ENCODE measurements around the gene PLCB2.

The PLCB2 gene

GRCh38 chr15:40307421-40308211, at the start of gene PLCB2:
Gene PLCB2, minus strand, starts transcription at chr15:40307935. Its CDS starts 263 bp downstream, at chr15:40307672.
- peak; percentile 67 for DNase-seq

GRCh38 chr15:40357246-40357645, 49.5 kb upstream of the PLCB2 start:
- no peak for DNase-seq

- DNase-seq: no peak
Observed at GRCh38 chr15:40355976-40356585, 48.3 kb upstream of the PLCB2 start.

- no peak for DNase-seq
Observed at GRCh38 chr15:40354408-40355171, 46.9 kb upstream of the PLCB2 start.

DNA sequence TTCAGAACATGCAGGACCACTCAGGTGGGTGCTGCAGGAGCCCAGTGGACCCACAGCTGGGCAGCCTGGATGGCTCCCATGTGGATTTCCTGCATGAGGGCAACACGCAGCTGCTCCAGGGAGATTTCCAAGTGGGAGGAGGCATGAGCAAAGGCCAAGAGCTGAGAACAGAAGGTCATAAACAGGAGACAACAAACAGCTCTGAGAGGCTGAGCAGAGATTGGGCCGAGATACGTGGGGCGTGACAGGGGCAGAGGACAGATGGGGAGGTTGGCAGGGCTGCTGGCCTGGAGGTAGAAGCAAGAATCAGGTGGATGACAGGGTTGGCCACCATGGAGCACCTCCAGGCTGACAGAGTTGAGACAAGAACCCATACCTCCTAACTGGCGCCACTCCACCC, 46.0 kb upstream of the PLCB2 start:
- no peak for DNase-seq

DNA sequence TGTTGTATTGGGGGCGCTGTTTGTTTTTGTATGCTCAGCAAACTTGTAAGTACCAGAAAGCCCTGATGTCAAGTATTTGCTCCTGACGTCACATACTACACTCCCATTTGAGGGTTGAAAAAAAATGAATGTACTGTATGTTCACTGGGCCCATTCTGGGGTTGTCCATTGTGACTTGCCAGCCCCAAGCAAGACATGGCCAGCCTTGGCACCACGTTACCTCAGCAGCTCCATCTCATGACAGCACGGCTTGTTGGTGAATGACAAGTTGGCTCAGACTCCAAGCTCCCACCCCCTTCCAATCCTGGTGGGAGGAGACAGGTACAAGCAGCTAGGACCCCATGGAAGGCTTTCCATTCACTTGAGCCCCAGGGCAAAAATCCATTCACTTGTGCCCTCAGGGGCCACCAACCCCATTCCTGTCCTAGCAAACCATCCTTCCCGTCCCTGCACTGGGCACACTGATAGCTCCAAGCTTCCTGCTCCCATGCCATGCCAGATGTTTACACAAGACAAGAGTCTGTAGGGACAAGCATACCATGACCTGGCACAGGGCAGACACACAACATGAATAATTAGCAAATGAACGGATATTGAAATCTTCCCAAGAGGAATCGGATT, 44.7 kb upstream of the PLCB2 start:
- DNase-seq: no peak

DNA sequence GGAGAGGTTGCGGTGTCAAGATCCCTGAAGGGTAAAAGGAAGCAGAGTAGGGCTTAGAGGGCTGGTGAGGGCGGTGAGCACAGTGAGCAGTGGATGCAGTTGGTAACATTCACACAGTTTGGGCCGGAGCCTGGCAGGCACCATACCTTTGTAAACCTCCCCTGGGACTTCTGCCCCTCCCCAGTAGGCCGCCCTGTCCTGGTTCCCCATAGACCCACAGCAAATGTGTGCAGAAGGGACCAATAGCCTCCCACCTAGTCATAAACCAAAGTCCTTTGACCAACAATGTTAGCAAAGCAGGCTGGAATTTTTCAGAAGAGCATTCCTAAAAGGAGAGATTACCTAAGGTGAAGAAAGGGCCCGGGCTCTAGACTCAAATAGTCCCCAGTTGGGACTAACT, 41.4 kb upstream of the PLCB2 start:
- no peak for DNase-seq

- no peak for DNase-seq
Observed at GRCh38 chr15:40348474-40348870, 40.7 kb upstream of the PLCB2 start.

- no peak for DNase-seq
Observed at GRCh38 chr15:40347559-40348473, 40.1 kb upstream of the PLCB2 start.

DNA sequence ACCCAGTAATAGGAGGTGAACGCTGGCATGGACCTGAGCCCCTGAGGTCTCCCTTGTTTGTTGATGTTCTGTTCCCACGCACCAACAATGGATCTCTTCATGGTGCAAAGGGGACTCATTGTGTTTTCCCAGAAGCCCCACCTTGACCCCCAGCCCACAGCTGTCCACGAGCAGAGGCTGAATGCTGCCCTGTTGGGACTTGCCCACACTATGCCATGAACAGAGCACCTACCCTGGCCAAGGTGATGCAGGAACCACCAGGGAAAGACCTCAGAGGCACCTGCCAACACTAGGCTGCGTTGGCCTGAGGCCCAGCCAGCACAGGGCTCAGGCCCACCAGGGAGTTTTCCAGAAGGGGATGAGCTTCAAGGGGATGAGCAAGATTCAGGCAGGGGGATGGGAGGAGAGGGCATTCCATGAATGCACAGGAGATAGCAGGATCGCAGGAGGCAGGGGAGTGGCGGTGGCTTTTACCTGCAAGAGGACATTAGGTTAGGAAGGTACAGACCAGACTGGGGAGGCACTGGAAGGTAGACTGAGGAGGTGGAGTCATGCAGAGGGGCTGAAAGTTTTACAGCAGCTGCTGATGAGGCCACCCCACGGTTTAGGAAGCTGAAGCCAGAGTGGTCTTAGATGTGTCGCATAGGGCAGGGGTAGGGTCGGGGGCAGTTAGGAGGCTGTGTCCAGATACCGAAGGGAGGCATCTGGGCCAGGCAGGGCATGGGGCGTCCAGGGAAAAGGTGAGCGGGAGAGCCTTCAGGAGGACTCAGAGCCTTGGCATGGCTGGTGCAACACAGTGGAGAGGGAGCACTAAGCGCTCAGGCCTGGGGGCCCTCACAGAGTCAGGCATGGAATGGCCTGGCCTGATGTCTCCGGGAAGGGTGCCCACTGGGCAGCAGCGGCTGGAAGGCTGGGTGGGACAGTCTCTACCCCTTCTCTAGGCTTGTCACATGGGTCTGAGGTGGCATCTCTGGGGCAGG, 39.1 kb upstream of the PLCB2 start:
- no peak for DNase-seq

GRCh38 chr15:40345867-40346578, 38.3 kb upstream of the PLCB2 start:
- no peak for DNase-seq

- no peak for DNase-seq
Observed at GRCh38 chr15:40345225-40345866, 37.6 kb upstream of the PLCB2 start.

GRCh38 chr15:40344631-40345120, 36.9 kb upstream of the PLCB2 start:
- DNase-seq: peak; percentile 71

GRCh38 chr15:40344217-40344616, 36.5 kb upstream of the PLCB2 start:
- DNase-seq: no peak

DNA sequence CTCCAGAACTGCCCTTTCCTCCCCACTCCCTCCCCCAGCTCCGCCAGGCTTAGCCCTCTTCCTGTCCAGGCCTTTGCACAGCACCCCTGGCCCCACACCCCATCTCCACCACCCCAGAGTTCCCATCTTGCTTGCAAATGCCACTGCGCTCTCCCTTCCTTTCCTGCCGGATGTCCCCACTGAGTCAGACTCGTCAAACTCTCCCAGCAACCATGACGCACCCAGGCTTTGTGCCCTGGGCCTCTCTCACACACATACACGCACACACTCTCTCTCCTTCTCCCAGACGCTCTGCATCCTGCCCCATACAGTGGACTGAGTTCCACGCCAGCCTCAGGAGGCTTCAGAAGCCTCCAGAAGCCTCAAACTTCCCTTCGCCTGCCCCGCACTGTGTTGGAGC, 35.8 kb upstream of the PLCB2 start:
- no peak for DNase-seq

- no peak for DNase-seq
Observed at GRCh38 chr15:40342416-40343320, 34.9 kb upstream of the PLCB2 start.

- no peak for DNase-seq
Observed at GRCh38 chr15:40340740-40341400, 33.1 kb upstream of the PLCB2 start, which contains the start of gene CCDC9B. Gene CCDC9B, minus strand, starts transcription at chr15:40340939. Its CDS starts 120 bp downstream, at chr15:40340819.
